Fibroblast of skin of back (primary cell): ENCODE data around the gene ACSM6. TPM values are rescaled to one million over a fixed set of nuclear protein-coding genes. Genes with fewer than 3 reads are reported as not detected.
"Not testable (repeated sequence)": the region's sequence is repeated elsewhere in the genome, so short reads cannot be mapped to it uniquely, and the experiment has no call there.

Experiments
- DNase-seq: peaks from one replicate; pipeline ENCODE4 v3.0.0-alpha.2; 2013
- polyA plus RNA-seq, 2 experiments: library from polyadenylated mRNA; unstranded; fragments of 120-200 nt; gene quantifications; one replicate each; pipeline ENCODE4 v1.2.1, GENCODE V29; 2013; ENCODE audit not compliant: insufficient read length in 2 of 2

The ACSM6 gene
- polyA plus RNA-seq (2013, experiment 1 of 2; ENCODE audit: insufficient read length): not detected
- polyA plus RNA-seq (2013, experiment 2 of 2; ENCODE audit: insufficient read length): not detected

- no peak for DNase-seq
Observed at GRCh38 chr10:95193944-95194343, at the start of gene ACSM6. Gene ACSM6 (plus strand): TSS chr10:95194238. CDS start chr10:95194486, 248 bp downstream.

GRCh38 chr10:95168694-95169093 lies 25.3 kb upstream of the ACSM6 start:
- DNase-seq: no peak

GRCh38 chr10:95169522-95169921 lies 24.5 kb upstream of the ACSM6 start:
- DNase-seq: no peak

GRCh38 chr10:95170790-95171189 lies 23.2 kb upstream of the ACSM6 start:
- no peak for DNase-seq

- no peak for DNase-seq
Observed at GRCh38 chr10:95171336-95171735, 22.7 kb upstream of the ACSM6 start.

- DNase-seq: no peak
Observed at GRCh38 chr10:95172851-95173250, 21.2 kb upstream of the ACSM6 start.

GRCh38 chr10:95176101-95176500 lies 17.9 kb upstream of the ACSM6 start:
- no peak for DNase-seq

GRCh38 chr10:95177429-95177828 lies 16.6 kb upstream of the ACSM6 start:
- no peak for DNase-seq

GRCh38 chr10:95178266-95178665 lies 15.8 kb upstream of the ACSM6 start:
- no peak for DNase-seq

- no peak for DNase-seq
Observed at GRCh38 chr10:95178797-95179196, 15.2 kb upstream of the ACSM6 start.

GRCh38 chr10:95181726-95182125 lies 12.3 kb upstream of the ACSM6 start:
- peak; percentile 16 for DNase-seq

- DNase-seq: peak; percentile 75
Observed at GRCh38 chr10:95183271-95184230, 10.5 kb upstream of the ACSM6 start.

GRCh38 chr10:95187617-95188016 lies 6.4 kb upstream of the ACSM6 start:
- DNase-seq: no peak

GRCh38 chr10:95188593-95188992 lies 5.4 kb upstream of the ACSM6 start:
- no peak for DNase-seq

GRCh38 chr10:95196046-95196445 lies 2.0 kb downstream of the ACSM6 start:
- no peak for DNase-seq

GRCh38 chr10:95201736-95202135 lies 7.7 kb downstream of the ACSM6 start:
- peak; percentile 24 for DNase-seq

- DNase-seq: not testable (repeated sequence)
Observed at GRCh38 chr10:95202865-95203264, 8.8 kb downstream of the ACSM6 start.

- DNase-seq: peak; percentile 23
Observed at GRCh38 chr10:95208702-95209391, 14.8 kb downstream of the ACSM6 start.

GRCh38 chr10:95209509-95210127 lies 15.6 kb downstream of the ACSM6 start:
- DNase-seq: no peak

GRCh38 chr10:95211606-95212279 lies 17.7 kb downstream of the ACSM6 start:
- peak; percentile 66 for DNase-seq

GRCh38 chr10:95214369-95214768 lies 20.3 kb downstream of the ACSM6 start:
- DNase-seq: no peak

- DNase-seq: peak; percentile 27
Observed at GRCh38 chr10:95214793-95215192, 20.8 kb downstream of the ACSM6 start.
